Neural cell (in vitro differentiated cells): ENCODE results near the gene ORM1. TPM values are rescaled to one million over a fixed set of nuclear protein-coding genes. Genes with fewer than 3 reads are reported as not detected.

Experiments used
- H2AFZ ChIP-seq: fragments of 200-600, 300-800 bp; sonication (generic), shearing (Covaris generic); 2 replicates; pipeline ENCODE4 v1.6.0; 2014; ENCODE audit warnings: low read depth, mild to moderate bottlenecking, antibody characterized with exemption, low read length, moderate library complexity
- H3F3A ChIP-seq: fragments of 200-600 bp; shearing (Covaris generic); 2 replicates; pipeline ENCODE4 v1.6.1; 2016; ENCODE audit warnings: mild to moderate bottlenecking, moderate library complexity, mixed read lengths, antibody characterized with exemption, low read length; ENCODE audit not compliant: insufficient read depth, poor library complexity, severe bottlenecking
- H3K27ac ChIP-seq: fragments of 200-600, 300-800 bp; sonication (generic), shearing (Covaris generic); 2 replicates; pipeline ENCODE4 v1.5.1; 2014; ENCODE audit warnings: mild to moderate bottlenecking, low read length, moderate library complexity
- H3K27me3 ChIP-seq: fragments of 300-800, 200-600 bp; sonication (generic), shearing (Covaris generic); 2 replicates; pipeline ENCODE4 v1.6.0; 2014; ENCODE audit warnings: mild to moderate bottlenecking, low read depth, low read length, moderate library complexity; ENCODE audit not compliant: insufficient read depth
- H3K36me3 ChIP-seq: fragments of 300-800, 200-600 bp; sonication (generic), shearing (Covaris generic); 2 replicates; pipeline ENCODE4 v1.5.1; 2014; ENCODE audit warnings: mild to moderate bottlenecking, antibody characterized with exemption, low read length, moderate library complexity; ENCODE audit not compliant: insufficient read depth
- H3K4me2 ChIP-seq: fragments of 300-800, 200-600 bp; sonication (generic), shearing (Covaris generic); 2 replicates; pipeline ENCODE4 v1.6.0; 2014; ENCODE audit warnings: mild to moderate bottlenecking, low read length
- H3K4me3 ChIP-seq: fragments of 300-800, 200-600 bp; sonication (generic), shearing (Covaris generic); 2 replicates; pipeline ENCODE4 v1.5.1; 2014; ENCODE audit warnings: mild to moderate bottlenecking, low read length, moderate library complexity
- H3K79me2 ChIP-seq: fragments of 200-600 bp; shearing (Covaris generic); replicated peaks from 2 replicates; pipeline ENCODE4 v1.6.0; 2014; ENCODE audit warnings: mild to moderate bottlenecking, low read length, moderate library complexity; ENCODE audit not compliant: insufficient read depth
- H3K9ac ChIP-seq: fragments of 300-800, 200-600 bp; sonication (generic), shearing (Covaris generic); 2 replicates; pipeline ENCODE4 v1.6.1; 2016; ENCODE audit warnings: mild to moderate bottlenecking, low read length, mixed read lengths
- H3K9me2 ChIP-seq: fragments of 200-600 bp; shearing (Covaris generic); 2 replicates; pipeline ENCODE4 v1.6.1; 2016; ENCODE audit warnings: mild to moderate bottlenecking, low read length, mixed read lengths; ENCODE audit not compliant: insufficient read depth
- H3K9me3 ChIP-seq: fragments of 200-600, 300-800 bp; sonication (generic), shearing (Covaris generic); 2 replicates; pipeline ENCODE4 v1.6.1; 2016; ENCODE audit warnings: mild to moderate bottlenecking, mixed run types, low read length, moderate library complexity, mixed read lengths
- H4K20me1 ChIP-seq: fragments of 200-600 bp; shearing (Covaris generic); 2 replicates; pipeline ENCODE4 v1.6.1; 2016; ENCODE audit warnings: mild to moderate bottlenecking, mixed run types; ENCODE audit not compliant: insufficient read depth
- EP300 ChIP-seq: fragments of 450-650 bp; conservative IDR thresholded peaks from 2 replicates; pipeline ENCODE4 v1.6.1; 2014; ENCODE audit warnings: antibody characterized with exemption, mild to moderate bottlenecking, moderate library complexity; ENCODE audit not compliant: poor library complexity, severe bottlenecking
- EZH2 ChIP-seq: fragments of 200-600, 300-800 bp; shearing (Covaris generic), sonication (generic); IDR thresholded peaks from 2 replicates; pipeline ENCODE4 v1.6.1; 2014; ENCODE audit warnings: antibody characterized with exemption, low read length, borderline replicate concordance, mild to moderate bottlenecking; ENCODE audit not compliant: insufficient read depth, poor library complexity, severe bottlenecking
- MXI1 ChIP-seq: fragments of 450-650 bp; conservative IDR thresholded peaks from 2 replicates; pipeline ENCODE4 v1.6.1; 2014; ENCODE audit warnings: antibody characterized with exemption, mild to moderate bottlenecking; ENCODE audit not compliant: poor library complexity, severe bottlenecking
- POLR2AphosphoS5 ChIP-seq: IDR thresholded peaks from 2 replicates; pipeline ENCODE4 v1.6.1; 2012
- RAD21 ChIP-seq: fragments of 450-650 bp; conservative IDR thresholded peaks from 2 replicates; pipeline ENCODE4 v1.6.1; 2014; ENCODE audit warnings: antibody characterized with exemption, mild to moderate bottlenecking, moderate library complexity
- SMC3 ChIP-seq: fragments of 450-650 bp; conservative IDR thresholded peaks from 2 replicates; pipeline ENCODE4 v1.6.1; 2014; ENCODE audit warnings: antibody characterized with exemption, mild to moderate bottlenecking, moderate library complexity; ENCODE audit not compliant: poor library complexity
- TAF1 ChIP-seq: IDR thresholded peaks from 2 replicates; pipeline ENCODE4 v1.6.1; 2012; ENCODE audit warnings: low read depth
- polyA plus RNA-seq: library from polyadenylated mRNA; depleted of rRNA; stranded (reverse); fragments of >200 nt; gene quantifications from 2 replicates; pipeline ENCODE4 v1.2.3, GENCODE V29; 2014
- TF ChIP-seq, protein P1 (sequence below): fragments of 450-650 bp; IDR thresholded peaks from 2 replicates; pipeline ENCODE4 v1.5.1; 2014; ENCODE audit warnings: antibody characterized with exemption, mild to moderate bottlenecking, moderate library complexity; ENCODE audit not compliant: poor library complexity, severe bottlenecking
- TF ChIP-seq, protein P2 (sequence below): IDR thresholded peaks from 2 replicates; pipeline ENCODE4 v1.6.1; 2012; ENCODE audit warnings: borderline replicate concordance

ORM1 gene
- polyA plus RNA-seq, 1 donor from 2014 or later = not detected

DNA sequence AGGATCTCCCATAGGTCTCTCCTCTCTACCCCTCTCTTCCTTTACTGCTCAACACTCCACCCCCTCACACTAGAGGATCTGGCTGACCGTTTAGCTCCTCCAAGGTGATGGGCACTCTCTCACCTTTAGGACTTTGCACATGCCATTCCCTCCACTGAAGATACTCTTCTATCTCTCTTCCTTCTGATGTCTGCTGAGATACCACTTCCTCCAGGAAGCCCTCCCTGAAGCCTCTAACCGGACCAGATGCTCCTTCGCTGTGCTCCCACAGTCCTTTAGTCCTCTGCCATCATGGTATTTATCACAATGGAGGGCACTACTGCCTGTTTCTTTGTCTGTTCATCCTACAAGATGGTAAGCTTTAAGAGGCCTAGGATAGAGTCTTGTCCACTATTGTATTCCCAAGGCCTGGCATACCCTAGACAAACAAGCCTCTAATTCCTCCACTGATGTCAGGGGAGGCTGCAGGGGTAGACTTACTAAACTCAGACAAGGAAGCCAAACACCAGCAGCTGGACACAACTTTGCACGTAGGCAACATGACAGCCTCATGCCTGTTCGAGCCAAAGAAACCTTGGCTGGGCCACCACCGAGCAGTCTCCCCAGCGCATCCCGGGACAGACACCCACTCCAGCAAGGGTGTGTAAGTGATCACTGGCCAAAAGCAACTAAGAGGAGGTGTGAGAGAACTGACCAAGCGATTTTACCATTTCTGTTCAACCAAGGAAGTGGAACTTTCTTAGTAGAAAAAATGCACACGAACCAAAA lies 27.0 kb downstream of the ORM1 start (continued):
- TF ChIP-seq, protein P1, sequence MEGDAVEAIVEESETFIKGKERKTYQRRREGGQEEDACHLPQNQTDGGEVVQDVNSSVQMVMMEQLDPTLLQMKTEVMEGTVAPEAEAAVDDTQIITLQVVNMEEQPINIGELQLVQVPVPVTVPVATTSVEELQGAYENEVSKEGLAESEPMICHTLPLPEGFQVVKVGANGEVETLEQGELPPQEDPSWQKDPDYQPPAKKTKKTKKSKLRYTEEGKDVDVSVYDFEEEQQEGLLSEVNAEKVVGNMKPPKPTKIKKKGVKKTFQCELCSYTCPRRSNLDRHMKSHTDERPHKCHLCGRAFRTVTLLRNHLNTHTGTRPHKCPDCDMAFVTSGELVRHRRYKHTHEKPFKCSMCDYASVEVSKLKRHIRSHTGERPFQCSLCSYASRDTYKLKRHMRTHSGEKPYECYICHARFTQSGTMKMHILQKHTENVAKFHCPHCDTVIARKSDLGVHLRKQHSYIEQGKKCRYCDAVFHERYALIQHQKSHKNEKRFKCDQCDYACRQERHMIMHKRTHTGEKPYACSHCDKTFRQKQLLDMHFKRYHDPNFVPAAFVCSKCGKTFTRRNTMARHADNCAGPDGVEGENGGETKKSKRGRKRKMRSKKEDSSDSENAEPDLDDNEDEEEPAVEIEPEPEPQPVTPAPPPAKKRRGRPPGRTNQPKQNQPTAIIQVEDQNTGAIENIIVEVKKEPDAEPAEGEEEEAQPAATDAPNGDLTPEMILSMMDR = no peak
- TF ChIP-seq POLR2AphosphoS5 = no peak

DNA sequence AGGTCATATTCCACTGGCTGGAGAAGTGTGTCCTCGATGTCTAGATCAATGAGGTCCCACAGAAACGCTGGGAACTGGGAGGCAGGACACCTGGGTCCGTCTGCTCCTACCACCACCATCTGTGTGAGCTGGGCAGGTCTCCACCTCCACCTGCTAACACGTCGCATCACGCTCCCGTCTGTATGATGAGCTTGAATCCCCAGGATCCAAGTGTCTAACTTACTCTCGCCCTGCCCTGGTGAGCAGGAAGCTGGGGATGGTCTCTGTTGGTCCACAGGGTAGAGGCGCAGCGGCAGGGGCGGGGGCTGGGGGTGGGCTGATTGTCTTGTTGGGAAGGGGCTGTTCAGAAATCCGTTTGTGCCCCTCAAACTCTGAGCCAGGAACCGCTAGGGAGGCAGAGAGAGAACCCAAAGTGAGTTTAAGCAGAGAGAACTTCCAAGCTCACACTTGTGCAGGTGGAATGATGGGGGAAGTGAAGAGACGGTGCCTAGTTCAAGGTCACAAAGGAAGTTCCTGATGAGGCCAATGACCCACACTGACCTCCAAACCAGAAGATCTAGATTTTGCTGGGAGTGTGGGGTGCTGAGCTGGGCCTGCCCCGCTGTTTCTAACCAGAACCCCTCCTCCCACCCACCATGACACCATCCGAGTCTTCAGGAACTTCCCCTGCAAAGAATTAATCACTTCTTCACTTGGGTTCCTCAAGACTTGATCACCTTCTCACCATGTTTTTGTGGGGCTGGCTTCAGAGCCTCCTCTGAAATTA lies 27.9 kb downstream of the ORM1 start:
- Histone ChIP-seq H3K79me2 (no peaks in the 10 kb centered on the region), H3K4me2 (no peak overlapping the region), H3K9ac (no peak overlapping the region), H3K27ac (no peak overlapping the region), H3K36me3 (no peaks in the 10 kb centered on the region), H3K4me3 (no peak overlapping the region), H2AFZ (no peak overlapping the region), H3K27me3 (no peaks in the 10 kb centered on the region), H3K9me2 (no peaks in the 10 kb centered on the region), H3K9me3 (no peaks in the 10 kb centered on the region), H4K20me1 (no peaks in the 10 kb centered on the region), H3F3A (no peaks in the 10 kb centered on the region)
- TF ChIP-seq EP300 (no peak), TAF1 (no peak), MXI1 (no peak), SMC3 (no peak), RAD21 (no peak), POLR2AphosphoS5 (no peak), EZH2 (no peak)
- TF ChIP-seq, protein P2, sequence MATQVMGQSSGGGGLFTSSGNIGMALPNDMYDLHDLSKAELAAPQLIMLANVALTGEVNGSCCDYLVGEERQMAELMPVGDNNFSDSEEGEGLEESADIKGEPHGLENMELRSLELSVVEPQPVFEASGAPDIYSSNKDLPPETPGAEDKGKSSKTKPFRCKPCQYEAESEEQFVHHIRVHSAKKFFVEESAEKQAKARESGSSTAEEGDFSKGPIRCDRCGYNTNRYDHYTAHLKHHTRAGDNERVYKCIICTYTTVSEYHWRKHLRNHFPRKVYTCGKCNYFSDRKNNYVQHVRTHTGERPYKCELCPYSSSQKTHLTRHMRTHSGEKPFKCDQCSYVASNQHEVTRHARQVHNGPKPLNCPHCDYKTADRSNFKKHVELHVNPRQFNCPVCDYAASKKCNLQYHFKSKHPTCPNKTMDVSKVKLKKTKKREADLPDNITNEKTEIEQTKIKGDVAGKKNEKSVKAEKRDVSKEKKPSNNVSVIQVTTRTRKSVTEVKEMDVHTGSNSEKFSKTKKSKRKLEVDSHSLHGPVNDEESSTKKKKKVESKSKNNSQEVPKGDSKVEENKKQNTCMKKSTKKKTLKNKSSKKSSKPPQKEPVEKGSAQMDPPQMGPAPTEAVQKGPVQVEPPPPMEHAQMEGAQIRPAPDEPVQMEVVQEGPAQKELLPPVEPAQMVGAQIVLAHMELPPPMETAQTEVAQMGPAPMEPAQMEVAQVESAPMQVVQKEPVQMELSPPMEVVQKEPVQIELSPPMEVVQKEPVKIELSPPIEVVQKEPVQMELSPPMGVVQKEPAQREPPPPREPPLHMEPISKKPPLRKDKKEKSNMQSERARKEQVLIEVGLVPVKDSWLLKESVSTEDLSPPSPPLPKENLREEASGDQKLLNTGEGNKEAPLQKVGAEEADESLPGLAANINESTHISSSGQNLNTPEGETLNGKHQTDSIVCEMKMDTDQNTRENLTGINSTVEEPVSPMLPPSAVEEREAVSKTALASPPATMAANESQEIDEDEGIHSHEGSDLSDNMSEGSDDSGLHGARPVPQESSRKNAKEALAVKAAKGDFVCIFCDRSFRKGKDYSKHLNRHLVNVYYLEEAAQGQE = no peak

DNA sequence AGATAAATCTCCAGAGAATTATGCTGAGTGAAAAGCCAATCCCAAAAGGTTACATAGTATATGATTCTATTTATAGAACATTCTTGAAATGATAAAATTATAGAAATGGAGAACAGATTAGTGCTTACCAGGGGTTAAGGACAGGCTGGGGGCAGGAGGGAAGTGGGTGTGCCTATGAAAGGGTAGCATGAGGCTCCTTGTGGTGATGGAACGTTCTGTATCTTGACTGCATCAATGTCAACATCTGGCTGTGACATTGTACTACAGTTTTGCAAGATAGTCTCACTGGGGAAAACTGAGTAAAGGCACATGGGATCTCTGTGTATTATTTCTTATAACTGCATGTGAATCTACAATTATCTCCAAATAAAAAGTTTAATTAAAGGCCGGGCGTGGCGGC lies 29.0 kb downstream of the ORM1 start:
- no peak overlapping the region for H3K4me2 ChIP-seq
- TF ChIP-seq, protein P2 = no peak
- TF ChIP-seq EP300 (no peak), TAF1 (no peak), POLR2AphosphoS5 (no peak), RAD21 (no peak), EZH2 (no peak), SMC3 (no peak)
- TF ChIP-seq, protein P1 = no peak
- no peaks in the 10 kb centered on the region for H3K27me3 ChIP-seq
- no peaks in the 10 kb centered on the region for H3K79me2 ChIP-seq
- no peak overlapping the region for H3K9ac ChIP-seq
- H3K9me2 ChIP-seq = no peaks in the 10 kb centered on the region
- H2AFZ ChIP-seq = no peak overlapping the region
- H3F3A ChIP-seq = no peaks in the 10 kb centered on the region
- H3K4me3 ChIP-seq = no peak overlapping the region
- H4K20me1 ChIP-seq = no peaks in the 10 kb centered on the region
- H3K9me3 ChIP-seq = no peaks in the 10 kb centered on the region
- no peak overlapping the region for H3K27ac ChIP-seq
- no peaks in the 10 kb centered on the region for H3K36me3 ChIP-seq
